Suprapubic skin (tissue), 4 donors: ENCODE data around the gene PXT1. TPM values are rescaled to one million over a fixed set of nuclear protein-coding genes. Genes with fewer than 3 reads are reported as not detected.
A peak's percentile ranks its signal among the peaks of the same experiment; 100 is the strongest.

Experiments
- DNase-seq, 2 donors: peaks; one replicate each; pipeline ENCODE4 v3.0.0-alpha.2; 2019; ENCODE audit warnings: low spot score in 2 of 2
- H3K27ac ChIP-seq: fragments of 200-600 bp; sonication (generic); one replicate; pipeline ENCODE4 v1.5.1; 2019
- H3K27me3 ChIP-seq: fragments of 200-600 bp; sonication (generic); one replicate; pipeline ENCODE4 v1.5.1; 2019
- H3K36me3 ChIP-seq: fragments of 200-600 bp; sonication (generic); one replicate; pipeline ENCODE4 v1.5.1; 2019
- H3K4me1 ChIP-seq: fragments of 200-600 bp; sonication (generic); one replicate; pipeline ENCODE4 v1.5.1; 2019
- H3K4me3 ChIP-seq: fragments of 200-600 bp; sonication (generic); one replicate; pipeline ENCODE4 v1.5.1; 2019; ENCODE audit warnings: mild to moderate bottlenecking
- H3K9me3 ChIP-seq: fragments of 200-600 bp; sonication (generic); one replicate; pipeline ENCODE4 v1.5.1; 2019
- CTCF ChIP-seq, 2 donors: fragments of 200-600 bp in 1 of 2; fragments of 450-650 bp in 1 of 2; sonication (generic) in 1 of 2; IDR thresholded peaks; one replicate each; pipeline ENCODE4 v1.5.1; 2016 to 2019; ENCODE audit warnings: antibody characterized with exemption in 2 of 2, mild to moderate bottlenecking in 1 of 2, moderate library complexity in 1 of 2
- EP300 ChIP-seq: sonication (generic); formaldehyde crosslinking; IDR thresholded peaks from one replicate; pipeline ENCODE4 v1.6.1; 2017; ENCODE audit warnings: antibody characterized with exemption
- POLR2A ChIP-seq, 2 donors: fragments of 450-650 bp; IDR thresholded peaks; one replicate each; pipeline ENCODE4 v1.6.1; 2017; ENCODE audit warnings: antibody characterized with exemption in 2 of 2, mild to moderate bottlenecking in 2 of 2, moderate library complexity in 2 of 2
- POLR2AphosphoS5 ChIP-seq, 3 donors: sonication (generic); formaldehyde crosslinking; IDR thresholded peaks; one replicate each; pipeline ENCODE4 v1.6.1; 2017; ENCODE audit warnings: antibody characterized with exemption in 3 of 3
- WGBS: methylation state at CpG from one replicate; pipeline ENCODE4 v1.1.5; 2018; 5-methylcytosine and 5-hydroxymethylcytosine counted together
- total RNA-seq, 4 donors: library from RNA; depleted of rRNA; stranded (reverse); fragments of >200 nt; gene quantifications; one replicate each; pipeline ENCODE4 v1.1.0, GENCODE V29; 2016

The PXT1 gene
- total RNA-seq, 4 donors from 2014 or later: not detected

- Histone ChIP-seq H3K4me1 (no peaks in the 10 kb centered on the region), H3K4me3 (no peak overlapping the region), H3K9me3 (no peaks in the 10 kb centered on the region), H3K27ac (no peak overlapping the region), H3K27me3 (no peaks in the 10 kb centered on the region), H3K36me3 (no peaks in the 10 kb centered on the region)
- TF ChIP-seq CTCF (IDR thresholded peaks at IDR 0.05): no peak
- no peak for TF ChIP-seq POLR2A (IDR thresholded peaks at IDR 0.05)
- TF ChIP-seq EP300: no peak
- TF ChIP-seq POLR2AphosphoS5 (IDR thresholded peaks at IDR 0.05): no peak
- WGBS: 74% methylated on average over 8 of the region's 8 CpGs
- DNase-seq: no peak
Measured at GRCh38 chr6:36352477-36353157, 90.0 kb downstream of the PXT1 start.

- no peaks in the 10 kb centered on the region for H3K9me3 ChIP-seq
- no peak for TF ChIP-seq EP300
- TF ChIP-seq CTCF (IDR thresholded peaks at IDR 0.05): no peak
- TF ChIP-seq POLR2A (IDR thresholded peaks at IDR 0.05): no peak
- no peak for TF ChIP-seq POLR2AphosphoS5 (IDR thresholded peaks at IDR 0.05)
- 82% methylated on average over 15 of the region's 15 CpGs for WGBS
- H3K4me3 ChIP-seq: no peak overlapping the region
- no peaks in the 10 kb centered on the region for H3K36me3 ChIP-seq
- H3K27ac ChIP-seq: peak overlapping the region; percentile 8
- H3K4me1 ChIP-seq: no peaks in the 10 kb centered on the region
- H3K27me3 ChIP-seq: no peaks in the 10 kb centered on the region
- DNase-seq: no peak
Measured at GRCh38 chr6:36350681-36351571, 91.7 kb downstream of the PXT1 start.

GRCh38 chr6:36350082-36350481 is 92.6 kb downstream of the PXT1 start:
- TF ChIP-seq POLR2A (IDR thresholded peaks at IDR 0.05): no peak
- no peak for TF ChIP-seq CTCF (IDR thresholded peaks at IDR 0.05)
- no peak for TF ChIP-seq EP300
- no peak for TF ChIP-seq POLR2AphosphoS5 (IDR thresholded peaks at IDR 0.05)
- no peaks in the 10 kb centered on the region for H3K27me3 ChIP-seq

GRCh38 chr6:36349240-36349639 is 93.4 kb downstream of the PXT1 start:
- Histone ChIP-seq H3K36me3 (no peaks in the 10 kb centered on the region), H3K4me1 (no peaks in the 10 kb centered on the region), H3K27ac (no peak overlapping the region), H3K27me3 (no peaks in the 10 kb centered on the region), H3K9me3 (no peaks in the 10 kb centered on the region), H3K4me3 (no peak overlapping the region)
- TF ChIP-seq POLR2A (IDR thresholded peaks at IDR 0.05): no peak
- no peak for TF ChIP-seq POLR2AphosphoS5 (IDR thresholded peaks at IDR 0.05)
- no peak for TF ChIP-seq CTCF (IDR thresholded peaks at IDR 0.05)
- TF ChIP-seq EP300: no peak
- DNase-seq: no peak
- 48% methylated on average over 6 of the region's 6 CpGs for WGBS

More at GRCh38 chr6:36350082-36350481, 92.6 kb downstream of the PXT1 start:
- Histone ChIP-seq H3K9me3 (no peaks in the 10 kb centered on the region), H3K4me3 (no peak overlapping the region), H3K4me1 (no peaks in the 10 kb centered on the region), H3K27ac (peak overlapping the region; percentile 8), H3K36me3 (no peaks in the 10 kb centered on the region)
- DNase-seq: no peak
- WGBS: 88% methylated on average over 4 of the region's 4 CpGs

- H3K36me3 ChIP-seq: no peaks in the 10 kb centered on the region
- no peak overlapping the region for H3K27ac ChIP-seq
- 86% methylated on average over 4 of the region's 4 CpGs for WGBS
Measured at GRCh38 chr6:36347621-36348020, 95.0 kb downstream of the PXT1 start.

More at GRCh38 chr6:36347621-36348020, 95.0 kb downstream of the PXT1 start:
- TF ChIP-seq POLR2A (IDR thresholded peaks at IDR 0.05) (no peak), EP300 (no peak), POLR2AphosphoS5 (IDR thresholded peaks at IDR 0.05) (no peak), CTCF (IDR thresholded peaks at IDR 0.05) (no peak)
- Histone ChIP-seq H3K4me1 (no peaks in the 10 kb centered on the region), H3K27me3 (no peaks in the 10 kb centered on the region), H3K4me3 (no peak overlapping the region), H3K9me3 (no peaks in the 10 kb centered on the region)
- DNase-seq: no peak
